ENCODE results near the gene KRT40.

The KRT40 gene

DNA sequence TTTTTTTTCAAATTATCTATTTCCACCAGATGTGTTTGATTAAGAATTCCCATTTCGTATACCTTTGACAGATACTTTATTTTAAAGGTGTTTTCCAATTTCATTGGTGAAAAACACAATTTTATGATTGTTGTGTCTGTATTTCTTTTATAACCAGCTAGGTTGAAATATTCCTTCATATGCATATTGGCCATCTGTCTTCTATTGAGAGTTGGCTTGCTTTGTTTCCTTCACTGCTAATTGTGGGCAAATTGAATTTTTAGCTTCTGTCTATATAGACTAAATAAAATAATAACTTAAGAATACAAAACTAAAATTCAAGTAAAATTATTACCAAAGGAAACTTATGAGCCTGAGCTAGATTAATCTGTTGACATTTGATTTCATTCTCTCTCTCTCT lies 11.0 kb upstream of the KRT40 start:
- DNase-seq = no peak

DNA sequence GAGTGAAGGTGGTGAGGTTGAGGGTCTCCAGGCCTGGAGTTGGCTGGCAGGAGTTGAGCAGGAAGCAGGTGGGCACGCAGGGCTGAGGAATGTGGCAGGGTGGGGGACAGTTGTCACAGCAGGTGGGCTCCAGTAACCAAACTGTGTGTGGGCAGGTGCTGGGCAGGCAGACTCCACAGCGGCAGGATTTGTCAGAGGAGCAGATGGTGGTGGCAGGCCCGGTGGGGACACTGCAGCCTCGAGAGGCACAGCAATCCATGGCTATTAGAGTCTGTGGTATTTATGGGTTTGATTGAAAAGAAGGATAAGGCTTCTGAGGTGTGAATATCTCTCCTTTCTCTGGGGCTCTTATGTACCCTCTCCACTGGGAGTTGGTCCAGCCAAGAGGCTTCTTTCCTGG lies 9.7 kb upstream of the KRT40 start, which contains the start of gene KRTAP3-3:
Gene KRTAP3-3 (minus strand): TSS at position 326 of the 400 bp plus-strand sequence. CDS start 67 bp downstream, at position 259.
- DNase-seq = no peak

DNA sequence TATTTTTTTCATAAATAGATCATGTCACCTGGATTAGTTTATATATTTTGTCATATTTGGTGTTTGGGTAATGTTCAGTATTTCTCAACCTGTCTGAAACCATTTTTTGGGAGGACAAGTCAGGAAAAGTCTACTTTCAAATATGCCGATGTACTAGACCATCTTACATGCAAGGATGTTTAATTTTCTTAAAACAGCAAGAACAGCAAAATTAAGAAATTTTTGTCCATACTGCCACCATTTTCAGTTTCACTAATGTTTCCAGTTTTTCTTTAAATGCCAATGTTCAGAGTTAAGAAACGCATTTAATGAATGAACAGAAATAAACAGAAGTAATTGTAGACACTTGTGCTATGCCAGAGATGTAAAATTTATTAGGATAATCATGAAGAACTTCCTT lies 9.0 kb upstream of the KRT40 start:
- DNase-seq = no peak

DNA sequence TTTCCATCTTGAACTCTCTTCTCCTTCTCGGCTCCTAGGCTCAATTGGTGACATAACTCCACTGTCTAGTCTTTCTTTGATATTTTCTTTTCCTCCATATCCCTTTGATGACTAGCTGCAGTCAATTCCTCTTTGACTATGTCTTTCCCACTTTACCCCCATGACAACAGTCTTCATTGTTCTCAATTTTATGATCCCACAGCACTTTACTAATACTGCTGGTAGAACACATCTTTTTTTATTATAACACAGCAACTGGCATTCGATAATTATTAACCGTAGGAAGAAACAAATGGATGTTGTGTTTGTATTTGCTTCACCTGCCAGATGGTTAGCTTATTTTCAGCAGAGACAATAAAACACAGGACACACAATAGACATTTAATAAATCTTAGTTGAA lies 8.5 kb upstream of the KRT40 start:
- DNase-seq = no peak

DNA sequence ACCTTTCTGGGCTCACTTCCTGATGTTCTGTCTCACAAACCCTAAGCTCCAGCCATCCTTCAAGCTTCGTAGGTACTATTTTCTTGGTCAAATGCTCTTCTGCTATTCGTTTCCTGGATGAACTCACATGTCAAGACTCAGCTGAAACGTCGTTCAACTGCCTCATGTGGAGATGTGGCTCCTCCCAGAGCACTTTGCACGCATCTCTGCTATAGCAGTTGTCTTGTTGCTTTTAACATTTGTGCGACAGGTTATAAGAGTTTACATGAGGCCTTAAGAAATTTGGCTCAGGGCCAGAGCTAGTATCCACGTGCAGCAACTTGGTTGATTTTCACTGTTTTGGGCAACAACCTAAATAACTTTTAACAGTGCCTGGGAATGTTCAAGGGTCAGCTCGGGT lies 2.8 kb upstream of the KRT40 start:
- DNase-seq = no peak

DNA sequence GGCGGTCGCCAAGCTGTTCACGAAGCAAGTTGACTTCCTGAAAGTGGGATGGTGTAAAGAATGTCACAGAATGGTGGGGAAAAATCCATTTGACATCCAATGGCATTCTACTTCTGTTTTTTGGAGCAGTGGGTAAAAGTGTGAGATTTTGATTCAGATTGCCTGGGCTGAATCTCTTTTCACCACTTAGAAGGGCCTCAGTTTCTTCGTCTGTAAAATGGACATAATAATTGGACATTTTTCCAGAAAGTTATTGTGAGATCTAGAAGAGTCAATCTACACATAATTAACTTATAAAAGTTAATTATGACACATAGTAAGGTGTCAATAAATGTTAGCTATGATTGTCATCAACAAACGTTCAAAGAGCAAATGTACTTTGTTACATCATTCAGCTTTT lies 3.0 kb downstream of the KRT40 start:
- no peak for DNase-seq

DNA sequence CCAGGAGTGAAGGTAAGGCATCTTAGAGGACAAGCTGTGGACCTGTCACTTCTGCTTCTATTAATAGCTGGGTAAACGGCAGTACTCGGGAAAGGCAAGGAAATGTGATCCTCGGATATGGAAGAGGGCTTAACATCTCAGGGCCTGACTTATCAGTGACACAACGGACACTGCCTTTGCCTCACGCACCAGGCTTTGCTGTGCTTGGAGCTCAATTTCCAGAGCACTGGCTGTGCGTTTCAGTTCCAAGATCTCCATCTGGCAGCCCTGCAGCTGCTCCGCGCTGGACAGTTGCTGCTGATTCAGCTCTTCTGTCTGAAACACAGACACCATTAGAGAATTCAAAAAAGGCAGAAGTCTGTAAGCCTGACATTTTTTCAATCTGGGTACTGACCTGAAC lies 3.5 kb downstream of the KRT40 start:
- no peak for DNase-seq

DNA sequence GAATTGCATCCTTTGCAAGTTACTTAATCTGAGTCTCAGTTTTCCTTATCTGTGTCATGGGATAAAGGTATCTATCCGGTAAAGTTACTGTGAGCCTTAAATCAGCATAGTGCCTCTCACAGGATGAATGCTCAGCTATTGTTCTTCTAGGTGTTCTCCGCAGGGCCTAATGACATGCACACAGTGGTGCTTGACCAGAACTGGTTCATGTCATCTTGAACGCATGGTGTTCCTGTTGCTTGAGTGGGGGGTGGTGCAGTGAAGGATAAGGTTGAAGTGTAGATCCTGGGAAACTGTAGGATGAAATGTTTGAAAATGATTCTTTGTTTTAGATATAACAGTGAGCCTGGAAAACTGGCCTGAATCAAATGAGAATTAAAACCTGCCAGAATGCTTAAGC lies 4.0 kb downstream of the KRT40 start:
- DNase-seq = no peak

DNA sequence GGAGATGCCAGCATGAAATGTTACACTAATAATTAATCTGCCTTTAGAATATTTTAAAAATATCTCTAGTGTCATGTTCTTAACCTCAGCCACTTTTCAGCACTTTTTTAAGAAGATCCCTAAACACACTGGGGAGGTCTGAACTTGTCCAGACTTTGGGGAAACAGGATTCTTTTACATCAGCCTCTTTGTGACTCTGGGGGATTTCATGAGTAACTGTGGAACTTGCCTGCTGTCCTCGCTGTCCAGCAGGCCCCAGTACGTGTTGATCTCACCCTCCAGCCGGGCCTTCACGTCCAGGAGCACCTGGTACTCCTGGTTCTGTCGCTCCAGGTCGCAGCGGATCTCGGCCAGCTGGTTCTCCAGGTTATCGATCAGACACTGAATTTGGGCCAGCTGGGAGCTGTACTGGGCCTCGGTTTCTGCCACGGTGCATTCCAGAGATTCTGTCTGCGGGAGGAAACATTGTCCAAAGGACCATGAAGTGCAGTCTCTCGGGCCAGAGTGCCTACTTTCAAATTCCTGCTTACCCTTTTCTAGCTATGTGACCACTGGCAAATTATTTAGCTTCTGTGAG lies 5.5 kb downstream of the KRT40 start:
- no peak for DNase-seq

DNA sequence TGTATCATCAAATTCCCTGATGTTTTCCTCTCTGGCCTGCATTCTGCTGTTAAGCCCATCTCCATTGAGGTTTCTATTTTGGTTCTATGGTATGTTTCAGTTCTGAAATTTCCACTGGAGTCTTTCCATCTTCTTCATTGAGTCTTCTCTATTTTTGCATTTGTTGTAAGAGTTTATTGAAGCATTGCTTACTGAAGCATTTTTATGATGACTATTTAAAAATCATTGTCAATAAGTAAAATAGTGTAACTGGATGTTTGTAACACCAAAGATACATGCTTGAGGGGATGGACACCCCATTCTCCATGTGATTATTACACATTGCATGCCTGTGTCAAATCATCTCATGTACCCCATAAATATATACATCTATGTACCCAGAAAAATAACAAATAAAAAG lies 8.6 kb downstream of the KRT40 start:
- no peak for DNase-seq

DNA sequence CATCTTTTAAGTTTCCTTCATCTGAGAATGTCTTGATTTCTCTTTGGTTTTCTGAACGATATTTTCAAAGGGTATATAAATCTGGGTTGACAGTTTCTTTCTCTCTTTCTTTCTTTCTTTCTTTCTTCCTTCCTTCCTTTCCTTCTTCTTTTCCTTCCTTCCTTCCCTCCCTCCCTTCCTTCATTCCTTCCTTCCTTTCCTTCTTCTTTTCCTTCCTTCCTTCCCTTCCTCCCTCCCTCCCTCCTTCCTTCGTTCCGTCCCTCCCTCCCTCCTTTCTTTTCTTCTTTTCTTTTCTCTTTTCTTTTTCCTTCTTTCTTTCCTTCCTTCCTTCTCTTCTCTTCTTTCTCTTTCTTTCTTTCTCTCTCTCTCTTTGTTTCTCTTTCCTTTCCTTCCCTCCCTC lies 9.8 kb downstream of the KRT40 start:
- no peak for DNase-seq

DNA sequence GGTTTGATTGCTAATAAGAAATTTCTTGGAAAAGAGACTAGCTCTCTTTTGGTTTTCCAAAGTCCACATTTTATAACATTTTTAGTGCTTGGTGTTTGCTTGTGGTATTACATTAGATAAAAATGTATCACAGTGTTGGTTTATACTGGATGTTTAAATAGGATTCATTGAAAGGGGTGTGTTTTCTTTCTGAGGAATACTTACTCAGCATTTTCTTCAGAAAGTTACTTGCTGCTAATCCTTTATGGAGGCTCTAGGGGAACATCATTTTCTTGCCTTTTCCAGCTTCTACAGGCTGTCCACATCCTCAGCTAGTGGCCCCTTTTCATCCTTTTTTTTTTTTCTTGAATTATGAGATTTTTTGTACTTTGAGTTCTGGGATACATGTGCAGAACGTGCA lies 16.5 kb downstream of the KRT40 start:
- DNase-seq = no peak

DNA sequence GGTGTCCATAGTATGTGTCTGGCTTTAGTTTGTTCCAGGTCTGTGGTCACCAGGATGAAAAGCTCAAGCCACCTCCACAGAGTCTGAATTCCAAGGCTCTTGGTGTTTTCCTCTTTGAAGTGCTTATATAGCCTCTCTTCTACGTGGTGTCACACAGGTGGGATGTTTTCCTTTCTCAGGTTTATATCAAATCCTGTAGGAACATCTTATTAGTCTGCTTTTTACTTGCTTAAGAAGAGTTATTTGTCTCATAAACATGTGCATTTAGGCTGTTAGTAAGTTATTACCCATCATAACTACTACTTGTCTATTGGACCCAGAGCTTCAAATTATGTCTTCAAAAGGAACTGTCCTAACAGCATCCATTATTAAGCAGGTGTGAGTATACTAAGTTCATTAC lies 17.3 kb downstream of the KRT40 start, which contains the start of gene KRT39:
Gene KRT39 (minus strand): TSS at position 101 of the 400 bp plus-strand sequence. CDS start 92 bp downstream, at position 9.
- DNase-seq = no peak

DNA sequence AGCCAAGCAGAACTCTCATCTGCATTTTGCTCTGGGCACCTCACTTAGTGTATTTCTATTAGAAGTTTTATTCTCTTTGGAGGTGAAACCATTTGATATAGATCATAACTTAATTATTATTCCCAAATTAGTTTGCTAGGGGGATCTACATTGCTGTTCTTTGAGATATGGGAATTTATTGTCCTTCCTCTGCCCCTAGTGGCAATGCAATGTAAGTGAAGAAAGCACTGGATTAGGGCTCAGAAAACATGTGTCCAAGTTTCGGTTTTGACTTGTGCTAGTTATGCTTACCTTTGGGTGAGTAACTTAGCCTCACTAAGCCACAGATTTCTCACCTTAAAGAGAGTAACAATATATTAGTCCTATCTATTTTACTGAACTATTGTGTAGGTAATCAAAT lies 20.3 kb downstream of the KRT40 start:
- peak; percentile 28 for DNase-seq

DNA sequence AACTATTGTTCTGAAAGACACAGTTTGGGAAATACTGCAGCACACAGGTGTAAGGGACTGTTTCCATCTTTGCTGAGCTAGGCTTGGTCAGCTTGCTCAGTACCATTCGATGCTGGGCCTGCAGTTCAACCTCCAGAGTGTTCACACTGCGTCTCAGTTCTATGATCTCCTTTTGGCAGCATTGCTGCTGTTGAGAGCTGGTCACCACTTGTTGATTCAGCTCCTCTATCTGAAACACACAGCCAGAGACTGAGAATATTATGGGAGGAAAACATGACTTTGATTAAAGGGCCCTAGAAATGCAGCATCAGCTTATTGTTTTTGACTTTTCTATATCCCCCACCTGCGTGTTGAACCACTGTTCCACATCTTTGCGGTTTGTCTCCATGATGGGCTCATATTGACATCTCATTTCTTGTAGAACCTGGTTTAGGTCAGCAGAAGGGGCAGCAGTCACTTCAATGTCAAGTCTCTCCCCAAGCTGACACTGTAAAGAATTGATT lies 22.0 kb downstream of the KRT40 start:
- no peak for DNase-seq

DNA sequence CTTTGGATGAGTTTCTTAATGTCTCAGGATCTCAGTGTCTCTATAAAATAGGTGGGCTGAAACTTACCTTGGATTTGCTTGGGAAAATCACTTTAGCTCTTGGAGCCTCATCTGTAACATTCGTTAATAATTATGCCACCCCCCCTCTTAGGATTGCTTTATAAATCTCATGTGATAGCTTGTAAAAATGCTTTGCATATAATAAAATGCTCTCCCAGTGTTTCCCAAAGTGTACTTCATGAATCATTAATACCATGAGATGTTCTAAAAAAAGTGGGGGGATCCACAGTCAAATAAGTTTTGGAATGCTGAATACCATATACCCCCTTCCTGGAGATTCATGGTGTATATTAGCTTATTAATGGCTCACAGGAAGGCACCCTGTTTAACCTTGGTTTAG lies 22.5 kb downstream of the KRT40 start:
- DNase-seq = no peak

DNA sequence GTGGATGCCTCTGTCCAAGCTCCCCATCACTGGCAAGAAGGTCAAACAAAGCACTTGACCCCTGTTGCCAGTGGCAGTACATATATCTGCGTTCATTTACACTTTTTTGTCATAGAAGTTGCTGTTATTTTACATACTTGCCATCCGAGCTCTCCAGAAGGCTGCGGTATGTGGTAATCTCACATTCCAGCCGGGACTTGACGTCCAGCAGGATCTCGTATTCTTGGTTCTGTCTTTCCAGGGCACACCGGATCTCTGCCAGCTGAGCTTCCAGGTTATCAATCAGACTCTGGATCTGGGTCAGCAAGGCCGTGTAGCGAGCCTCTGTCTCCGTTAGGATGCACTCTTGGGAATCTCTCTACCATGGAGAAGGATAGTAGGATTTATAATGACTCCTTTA lies 24.0 kb downstream of the KRT40 start:
- DNase-seq = no peak

DNA sequence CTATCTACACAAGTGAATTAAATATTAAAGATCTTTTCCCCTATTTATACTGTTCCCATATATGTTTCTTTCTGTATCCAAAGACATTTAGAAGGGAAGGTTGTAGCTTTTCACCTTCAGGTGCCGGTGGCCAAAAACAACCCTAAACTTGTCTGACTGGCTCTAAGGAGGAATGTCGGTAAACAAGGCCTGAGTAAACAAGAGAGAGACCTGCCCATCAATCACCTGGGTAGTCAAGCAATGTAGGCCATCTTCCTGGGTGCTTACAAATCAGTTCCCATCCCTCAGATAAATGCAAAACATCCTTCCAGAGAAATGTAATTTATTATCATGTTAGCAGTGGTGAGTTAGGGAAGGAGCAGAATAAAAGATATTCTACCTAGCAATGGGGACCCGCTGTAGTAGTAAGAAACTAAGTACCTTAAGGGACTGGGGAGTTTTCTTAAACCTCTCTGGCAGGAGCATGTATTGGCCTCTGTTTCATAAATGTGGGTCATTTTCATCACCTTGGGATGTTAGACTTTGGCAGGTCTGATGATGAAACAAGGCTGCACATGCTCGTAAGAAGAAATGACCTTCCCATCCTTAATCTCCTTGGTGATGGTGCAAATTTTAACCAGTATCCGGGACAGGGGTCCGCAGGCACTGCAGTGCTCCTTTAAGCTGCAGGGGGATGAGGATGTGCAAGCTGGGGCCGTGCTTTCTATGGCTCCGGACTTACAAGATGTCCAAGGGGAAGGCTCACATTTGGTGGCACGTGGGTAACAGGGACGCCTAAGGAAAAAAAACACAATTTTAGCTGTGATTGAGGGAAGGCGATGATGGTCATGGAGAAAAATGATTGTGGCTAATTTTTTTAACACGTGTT lies 25.8 kb downstream of the KRT40 start:
- no peak for DNase-seq

DNA sequence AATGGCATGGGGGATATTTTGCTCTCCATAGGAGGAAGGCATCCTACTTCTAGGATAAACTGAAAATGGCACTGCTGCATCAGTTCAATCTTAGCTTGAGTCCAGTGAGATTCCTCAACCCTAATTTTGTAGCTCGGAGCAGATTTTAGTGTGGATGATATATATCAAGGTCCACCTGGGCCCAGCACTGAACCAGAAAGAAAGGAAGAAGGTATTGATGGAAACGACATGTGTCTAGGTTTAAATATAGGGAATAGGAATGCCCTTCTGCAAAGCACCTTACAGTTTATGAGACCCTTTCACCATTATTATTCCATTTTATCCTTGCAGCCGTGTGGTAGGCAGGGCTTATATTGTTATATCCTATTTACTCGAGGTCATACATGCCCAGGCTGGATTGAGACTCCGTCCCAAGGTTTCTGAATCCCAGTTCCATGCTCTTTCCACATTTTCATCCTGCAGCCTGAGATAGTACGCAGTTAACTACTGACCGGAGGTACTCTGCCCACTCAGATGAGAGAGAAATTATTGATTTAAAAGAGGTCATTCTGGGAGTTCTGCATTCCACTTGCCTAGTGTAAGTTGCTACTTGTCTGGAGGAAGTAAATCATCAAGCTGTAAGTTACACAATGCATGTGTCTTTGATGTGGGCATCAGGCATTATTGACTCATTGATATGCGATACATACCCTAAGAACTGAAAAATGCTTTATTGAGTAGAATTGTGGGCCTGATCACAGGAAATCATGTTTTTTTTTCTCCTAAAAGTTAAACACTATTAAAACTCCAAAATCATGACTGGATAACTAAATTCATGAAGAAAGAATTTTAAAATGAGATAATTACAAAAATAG lies 27.5 kb downstream of the KRT40 start:
- peak; percentile 72 for DNase-seq

DNA sequence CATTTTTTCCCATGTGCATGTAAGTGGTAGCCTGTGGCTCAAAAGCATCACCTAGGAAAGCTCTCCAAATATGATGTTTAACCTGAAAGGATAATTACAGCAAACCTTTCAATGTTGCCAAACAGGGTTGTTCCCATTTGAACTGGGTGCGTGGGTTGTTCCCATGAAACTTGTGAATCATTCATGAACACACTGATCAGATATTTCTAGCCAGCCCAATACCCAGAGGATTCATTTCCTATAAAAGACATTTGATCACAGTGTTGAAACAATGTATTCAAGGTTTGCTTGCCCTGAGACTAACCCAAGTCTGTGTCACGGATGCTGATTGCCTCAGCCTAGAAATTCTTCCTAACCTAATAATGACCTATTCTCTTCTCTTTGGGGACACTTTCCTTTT lies 30.2 kb downstream of the KRT40 start:
- DNase-seq = peak; percentile 90

DNA sequence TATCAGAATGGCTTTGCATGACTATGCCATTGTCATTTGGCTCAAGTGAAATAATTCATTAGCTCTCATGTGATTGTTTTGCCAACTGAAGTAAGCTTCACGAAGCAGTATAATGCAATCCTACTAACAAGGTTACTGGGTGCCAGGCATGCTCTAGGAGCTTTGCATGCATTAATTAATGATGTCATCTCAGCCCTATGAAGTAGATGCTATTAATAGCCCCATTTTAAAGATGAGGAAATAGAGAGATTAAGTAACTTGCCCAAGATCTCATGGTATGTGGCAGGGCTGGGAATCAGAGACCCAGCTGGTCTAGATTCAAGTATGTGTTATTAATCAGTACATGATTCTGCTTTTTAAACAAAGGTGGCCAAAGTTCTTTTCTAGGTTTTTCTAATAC lies 31.5 kb downstream of the KRT40 start:
- peak; percentile 92 for DNase-seq

DNA sequence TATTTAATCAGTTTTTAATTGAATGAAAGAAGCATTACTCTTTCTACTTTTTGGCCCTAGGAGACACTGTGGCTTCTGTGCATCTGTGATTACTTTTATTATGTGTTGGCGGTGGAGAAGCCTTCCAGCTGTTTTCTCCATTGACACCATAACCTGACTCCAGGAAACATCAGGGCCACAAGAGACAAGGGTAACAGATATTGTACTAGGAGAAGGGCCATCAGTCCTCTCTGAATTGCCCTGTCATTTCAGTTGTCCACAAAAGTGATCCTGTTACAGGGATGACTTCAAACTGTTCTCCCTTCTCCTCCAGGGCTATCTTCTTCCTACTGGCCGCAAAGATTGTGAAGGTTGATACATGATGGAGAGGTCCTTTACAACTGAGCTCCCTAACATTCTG lies 32.0 kb downstream of the KRT40 start:
- DNase-seq = no peak

DNA sequence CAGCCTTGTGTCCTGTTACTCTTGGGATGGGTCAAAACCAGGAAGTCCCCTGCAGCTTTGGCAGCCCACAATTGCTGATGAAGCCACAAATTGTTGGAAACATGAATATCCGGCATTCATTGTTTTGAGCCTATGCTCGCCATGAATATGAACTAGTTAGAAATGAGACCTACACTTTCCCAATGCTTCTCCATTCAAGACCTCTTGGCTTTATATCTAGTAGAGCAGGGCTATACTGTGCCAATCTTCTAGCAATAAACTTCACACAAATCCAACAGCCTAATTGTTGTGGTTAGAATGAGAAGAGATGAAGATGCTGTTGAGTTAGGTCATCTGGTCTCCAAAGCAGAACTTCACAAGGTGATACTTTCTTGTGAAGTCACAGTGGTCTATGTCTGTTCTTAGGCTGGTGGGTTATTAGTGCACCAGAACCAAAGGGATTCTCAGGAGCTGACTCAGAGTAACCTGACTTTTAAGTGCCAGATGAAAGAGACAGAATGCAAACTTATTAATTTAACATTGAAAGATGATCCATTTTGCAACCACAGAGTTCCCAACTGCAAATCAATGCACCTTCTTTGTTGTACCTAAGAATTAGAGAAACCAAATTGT lies 33.0 kb downstream of the KRT40 start:
- DNase-seq = no peak

Measured in inflammatory macrophage treated with lipopolysaccharide for 4 hours (primary cell).